K562 (cell line): ENCODE measurements around the gene PKD1L1. TPM values are rescaled to one million over a fixed set of nuclear protein-coding genes. Genes with fewer than 3 reads are reported as not detected.

ENCODE experiments used
- ATAC-seq: fragments of 200-7000 bp; cut with Tn5 transposase; 3 replicates; pipeline ENCODE4 v1.9.1; 2020; ENCODE audit warnings: moderate library complexity
- BruUV-seq: library from RNA; stranded (reverse); fragments of 400-500 nt; replicated peaks from 2 replicates; lab custom pipeline; 2021; lab: Mats Ljungman, UMichigan
- CTCF ChIA-PET: fragments of 300-600 bp; formaldehyde crosslinking; extraction: SDS; loops from one replicate; lab custom pipeline; 2021; ENCODE audit warnings: low intra/inter-chr PET ratio; lab: Yijun Ruan, JAX
- POLR2A ChIA-PET: fragments of 300-600, 350-650 bp; sonication (Branson Sonifier 250); formaldehyde crosslinking; extraction: SDS; loops from one replicate; lab custom pipeline; 2021; ENCODE audit warnings: antibody characterized with exemption, inconsistent platforms; lab: Yijun Ruan, JAX
- DNase-seq, 4 experiments: peaks; one replicate each; pipeline versions ENCODE4 v3.0.0 to v3.0.0-alpha.2; 2011 to 2018; ENCODE audit warnings: low spot score in 3 of 4, mixed read lengths in 3 of 4; ENCODE audit errors: extremely low read depth in 1 of 4
- FAIRE-seq: peaks from 2 replicates; lab custom pipeline; 2011; peaks lifted over from hg19 to GRCh38; lab: Jason Lieb, UNC
- H2AFZ ChIP-seq: 2 replicates; pipeline ENCODE4 v1.6.0; 2011; ENCODE audit warnings: low read depth, low read length, control low read depth, inconsistent platforms
- H3K27ac ChIP-seq: fragments of 200-600 bp; 3 replicates; pipeline ENCODE4 v1.8.0; 2011; ENCODE audit warnings: low read depth, mild to moderate bottlenecking, control low read depth, inconsistent platforms, low read length, moderate library complexity, mixed read lengths; ENCODE audit errors: extremely low read depth
- H3K27me3 ChIP-seq, 2 experiments: fragments of 300-600 bp in 1 of 2; 2 replicates in 1 of 2; 3 replicates in 1 of 2; pipeline versions ENCODE4 v1.6.0 to v1.8.0; 2011; ENCODE audit warnings: inconsistent platforms in 2 of 2, low read length in 2 of 2, mild to moderate bottlenecking in 1 of 2, mixed read lengths in 1 of 2, moderate library complexity in 1 of 2; ENCODE audit not compliant: control insufficient read depth in 2 of 2, insufficient read depth in 2 of 2
- H3K36me3 ChIP-seq: fragments of 300-600 bp; 3 replicates; pipeline ENCODE4 v1.8.0; 2011; ENCODE audit warnings: mild to moderate bottlenecking, low read length, inconsistent platforms; ENCODE audit not compliant: control insufficient read depth, insufficient read depth
- H3K4me1 ChIP-seq, 2 experiments: fragments of 200-600 bp in 1 of 2; replicated peaks in 1 of 2; 2 replicates in 1 of 2; 3 replicates in 1 of 2; pipeline versions ENCODE4 v1.5.1 to v1.8.0; 2011; ENCODE audit warnings: inconsistent platforms in 2 of 2, low read length in 2 of 2, mild to moderate bottlenecking in 1 of 2, mixed read lengths in 1 of 2, moderate library complexity in 1 of 2; ENCODE audit not compliant: control insufficient read depth in 2 of 2, insufficient read depth in 2 of 2
- H3K4me2 ChIP-seq: 2 replicates; pipeline ENCODE4 v1.6.1; 2011; ENCODE audit warnings: low read length, control low read depth, inconsistent platforms, mixed read lengths; ENCODE audit not compliant: insufficient read depth
- H3K4me3 ChIP-seq: fragments of 200-600 bp; sonication (generic), shearing (Covaris generic); 2 replicates; pipeline ENCODE4 v1.5.1; 2016; ENCODE audit warnings: control low read depth, inconsistent platforms
- H3K79me2 ChIP-seq: fragments of 200-600 bp; 3 replicates; pipeline ENCODE4 v1.8.0; 2011; ENCODE audit warnings: low read length, inconsistent platforms; ENCODE audit not compliant: control insufficient read depth, insufficient read depth
- H3K9ac ChIP-seq, 2 experiments: 2 replicates each; pipeline versions ENCODE4 v1.6.0 to v1.6.1; 2011; ENCODE audit warnings: low read depth in 2 of 2, low read length in 2 of 2, control low read depth in 1 of 2, inconsistent platforms in 1 of 2, mild to moderate bottlenecking in 1 of 2, mixed read lengths in 1 of 2; ENCODE audit not compliant: insufficient read depth in 1 of 2
- H3K9me1 ChIP-seq: one replicate; pipeline ENCODE4 v1.6.0; 2011; ENCODE audit warnings: inconsistent platforms, mild to moderate bottlenecking, low read length, moderate library complexity; ENCODE audit not compliant: control insufficient read depth, insufficient read depth
- H3K9me3 ChIP-seq: replicated peaks from 2 replicates; pipeline ENCODE4 v1.5.1; 2011; ENCODE audit warnings: low read depth, low read length, inconsistent platforms; ENCODE audit not compliant: control insufficient read depth, insufficient read depth
- H4K20me1 ChIP-seq: replicated peaks from 2 replicates; pipeline ENCODE4 v1.6.1; 2011; ENCODE audit warnings: low read length, inconsistent platforms, mixed read lengths; ENCODE audit not compliant: control insufficient read depth, insufficient read depth
- BRCA1 ChIP-seq, 2 experiments: fragments of 450-650 bp in 1 of 2; sonication (generic) in 1 of 2; formaldehyde crosslinking in 1 of 2; IDR thresholded peaks; 2 replicates each; pipeline versions ENCODE4 v1.5.0 to v1.6.1; 2017 to 2020; ENCODE audit warnings: mild to moderate bottlenecking in 1 of 2, missing genetic modification reagents in 1 of 2
- CHCHD3 ChIP-seq: fragments of 250-450 bp; sonication (Bioruptor Pico); IDR thresholded peaks from 2 replicates; pipeline ENCODE4 v2.1.2; 2022; ENCODE audit warnings: mild to moderate bottlenecking
- GTF2F1 ChIP-seq: IDR thresholded peaks from 2 replicates; pipeline ENCODE4 v1.6.1; 2011; ENCODE audit warnings: low read depth, low read length, improper control_type of control experiment
- MEF2D ChIP-seq: conservative IDR thresholded peaks from 2 replicates; pipeline ENCODE4 v1.6.1; 2016; ENCODE audit warnings: low read depth, missing genetic modification characterization, missing compliant biosample characterization
- NCOR1 ChIP-seq: fragments of 450-650 bp; IDR thresholded peaks from 2 replicates; pipeline ENCODE4 v1.6.1; 2016; ENCODE audit warnings: mild to moderate bottlenecking, moderate library complexity
- NR1H2 ChIP-seq: sonication (generic); formaldehyde crosslinking; IDR thresholded peaks from 2 replicates; pipeline ENCODE4 v1.4.0; 2020; ENCODE audit warnings: mild to moderate bottlenecking, missing genetic modification reagents
- NR2C1 ChIP-seq, 2 experiments: fragments of 450-650 bp; IDR thresholded peaks; 2 replicates each; pipeline ENCODE4 v1.6.1; 2017; ENCODE audit warnings: mild to moderate bottlenecking in 2 of 2, antibody characterized with exemption in 1 of 2, inconsistent platforms in 1 of 2, missing compliant biosample characterization in 1 of 2, missing genetic modification characterization in 1 of 2
- POLR2AphosphoS5 ChIP-seq: IDR thresholded peaks from 2 replicates; pipeline ENCODE4 v1.6.1; 2011; ENCODE audit warnings: mild to moderate bottlenecking, low read depth, low read length, moderate library complexity; ENCODE audit not compliant: control insufficient read depth, insufficient read depth
- RB1 ChIP-seq: fragments of 450-650 bp; IDR thresholded peaks from 2 replicates; pipeline ENCODE4 v1.6.1; 2017; ENCODE audit warnings: low read depth, mild to moderate bottlenecking
- SAP30 ChIP-seq: fragments of 200-600 bp; sonication (generic); IDR thresholded peaks from 2 replicates; pipeline ENCODE4 v1.6.1; 2012; ENCODE audit warnings: borderline replicate concordance, low read depth, mild to moderate bottlenecking, moderate library complexity, low read length, control low read depth, inconsistent platforms; ENCODE audit not compliant: insufficient read depth, poor library complexity, severe bottlenecking
- THRAP3 ChIP-seq: fragments of 450-650 bp; IDR thresholded peaks from 2 replicates; pipeline ENCODE4 v1.6.1; 2016; ENCODE audit warnings: mild to moderate bottlenecking, inconsistent platforms, borderline replicate concordance
- UBTF ChIP-seq, 2 experiments: IDR thresholded peaks; 2 replicates each; pipeline ENCODE4 v1.6.1; 2012; ENCODE audit warnings: improper control_type of control experiment in 2 of 2, low read depth in 2 of 2, low read length in 2 of 2, borderline replicate concordance in 1 of 2
- ZNF165 ChIP-seq: fragments of 250-450 bp; sonication (Bioruptor Pico); IDR thresholded peaks from 2 replicates; pipeline ENCODE4 v1.4.0; 2020; ENCODE audit warnings: borderline replicate concordance
- ZNF280A ChIP-seq: fragments of 450-650 bp; IDR thresholded peaks from 2 replicates; pipeline ENCODE4 v1.6.1; 2018; ENCODE audit warnings: mild to moderate bottlenecking, low read depth; ENCODE audit not compliant: partially characterized antibody
- ZNF324 ChIP-seq: fragments of 250-450 bp; sonication (Bioruptor Pico); IDR thresholded peaks from 2 replicates; pipeline ENCODE4 v1.4.0; 2020; ENCODE audit warnings: mild to moderate bottlenecking
- ZNF445 ChIP-seq: fragments of 250-450 bp; sonication (Bioruptor Pico); IDR thresholded peaks from 2 replicates; pipeline ENCODE4 v1.4.0; 2020; ENCODE audit warnings: low read depth, mild to moderate bottlenecking, moderate library complexity
- WGBS: fragments of 100-300 bp; shearing (Covaris generic); methylation state at CpG from one replicate; pipeline ENCODE4 v1.1.6; 2016; ENCODE audit warnings: low coverage, mixed read lengths; ENCODE audit not compliant: insufficient coverage; ENCODE audit errors: missing lambda C conversion rate; 5-methylcytosine and 5-hydroxymethylcytosine counted together
- in situ Hi-C: fragments of 300-500 bp; cut with MboI; formaldehyde crosslinking; loops from 4 replicates; pipeline ENCODE4 v1.15.0; 2018; ENCODE audit warnings: inconsistent platforms, mixed read lengths
- intact Hi-C: fragments of 100-400 bp; cut with micrococcal nuclease; formaldehyde crosslinking; loops from 2 replicates; pipeline ENCODE4 v1.14.2; 2022
- polyA plus RNA-seq, 8 experiments: library from polyadenylated mRNA; depleted of rRNA in 4 of 8; stranded (reverse) in 5 of 8; unstranded in 3 of 8; fragments of >200 nt; fragmentation: Nextera tagmentation in 2 of 8; fragmentation: Illumina TruSeq in 1 of 8; extraction: Ambion mirVana in 2 of 8; extraction: Trizol in 1 of 8; gene quantifications; 2 replicates each; pipeline versions ENCODE4 v1.2.1 to v1.2.3, GENCODE V29; 2011 to 2014; ENCODE audit warnings: inconsistent platforms in 1 of 8, missing spikeins in 1 of 8
- total RNA-seq, 7 experiments: library from RNA; depleted of rRNA in 6 of 7; stranded (reverse); fragments of >200 nt in 6 of 7; fragmentation: Illumina TruSeq in 2 of 7; extraction: Trizol in 2 of 7; gene quantifications; 2 replicates each; pipeline versions ENCODE4 v1.2.1 to v1.2.3, GENCODE V29; 2011 to 2021; ENCODE audit warnings: low replicate concordance in 1 of 7

PKD1L1 gene
- total and polyA plus RNA-seq, 9 of the 15 experiments (the other 6 are each of a cell fraction or from before 2014, with no cell fraction given), result 0.01 to 0.02 TPM; not detected in 7

- FAIRE-seq, result no peak
- Histone ChIP-seq H4K20me1 (no peaks in the 10 kb centered on the region), H3K4me1 (no peaks in the 10 kb centered on the region), H3K27me3 (peaks cover 3 to 11% of the 10 kb centered on the region in 2 experiments; a peak in 3 of 5 replicates), H3K9ac (no peak overlapping the region), H3K79me2 (no peaks in the 10 kb centered on the region), H3K9me3 (no peaks in the 10 kb centered on the region), H3K9me1 (no peaks in the 10 kb centered on the region), H3K36me3 (no peaks in the 10 kb centered on the region), H2AFZ (no peak overlapping the region), H3K4me2 (no peak overlapping the region), H3K27ac (no peak overlapping the region), H3K4me3 (no peak overlapping the region)
- ATAC-seq, result no peak
- in situ Hi-C loops, result no loop called here
- BruUV-seq, result no TSS peak
- ChIA-PET POLR2A (no interaction called here), CTCF (no interaction called here)
- WGBS, result 0% methylated on average over 3 of the region's 3 CpGs
- TF ChIP-seq POLR2AphosphoS5 (no peak), UBTF (IDR thresholded peaks at IDR 0.05; ENCODE audit: borderline replicate concordance in 1 of 2, low read depth in 2 of 2, low read length in 2 of 2) (no peak), MEF2D (tag) (no peak), NR2C1 (IDR thresholded peaks at IDR 0.05) (no peak), NR2C1 (tag; IDR thresholded peaks at IDR 0.05) (no peak), GTF2F1 (no peak), ZNF165 (CRISPR knock-in tag) (no peak), RB1 (no peak), CHCHD3 (CRISPR knock-in tag) (no peak), BRCA1 (IDR thresholded peaks at IDR 0.05) (no peak), BRCA1 (CRISPR knock-in tag; IDR thresholded peaks at IDR 0.05) (no peak), ZNF280A (no peak), ZNF445 (CRISPR knock-in tag) (no peak), NCOR1 (no peak), NR1H2 (CRISPR knock-in tag) (no peak), ZNF324 (no peak), SAP30 (no peak), THRAP3 (no peak)
- DNase-seq, result no peak
- intact Hi-C loops, result no loop called here
These were observed 81.0 kb downstream of the PKD1L1 start for GRCh38 chr7:47867286-47867685.
